ENCODE measurements around the gene EVA1C. TPM values are rescaled to one million over a fixed set of nuclear protein-coding genes. Genes with fewer than 3 reads are reported as not detected.
A peak's percentile ranks its signal among the peaks of the same experiment; 100 is the strongest.
"Not testable (repeated sequence)": the region's sequence is repeated elsewhere in the genome, so short reads cannot be mapped to it uniquely, and the experiment has no call there.

EVA1C gene
- polyA plus RNA-seq, 3 donors, result 7.7 to 59.7 (median 46.8) TPM

DNA sequence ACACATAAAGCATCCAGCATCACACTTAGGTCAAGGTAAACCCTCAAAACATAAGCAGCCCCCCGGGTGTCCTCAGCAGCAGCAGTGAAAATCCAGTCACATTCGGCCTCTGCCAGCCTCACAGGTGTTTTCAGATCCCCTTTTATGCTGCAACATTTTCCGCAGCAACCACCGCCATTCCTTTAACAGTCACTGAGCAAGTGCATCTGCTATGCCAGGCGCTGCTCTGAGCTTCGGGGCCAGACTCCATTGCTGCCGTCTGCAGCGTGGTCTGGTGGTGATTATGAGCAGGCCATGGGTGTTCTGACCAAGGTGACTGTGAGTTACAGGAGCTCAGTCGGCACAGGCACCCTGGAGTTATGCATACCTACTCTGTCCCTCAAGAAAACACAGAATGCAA is 24.2 kb upstream of the EVA1C start:
- WGBS, 3 donors, result 75 to 88% (median 84%) methylated on average over 9 of the region's 9 CpGs
- H3K27ac ChIP-seq (ENCODE audit: low read depth, low read length), result no peak overlapping the region

DNA sequence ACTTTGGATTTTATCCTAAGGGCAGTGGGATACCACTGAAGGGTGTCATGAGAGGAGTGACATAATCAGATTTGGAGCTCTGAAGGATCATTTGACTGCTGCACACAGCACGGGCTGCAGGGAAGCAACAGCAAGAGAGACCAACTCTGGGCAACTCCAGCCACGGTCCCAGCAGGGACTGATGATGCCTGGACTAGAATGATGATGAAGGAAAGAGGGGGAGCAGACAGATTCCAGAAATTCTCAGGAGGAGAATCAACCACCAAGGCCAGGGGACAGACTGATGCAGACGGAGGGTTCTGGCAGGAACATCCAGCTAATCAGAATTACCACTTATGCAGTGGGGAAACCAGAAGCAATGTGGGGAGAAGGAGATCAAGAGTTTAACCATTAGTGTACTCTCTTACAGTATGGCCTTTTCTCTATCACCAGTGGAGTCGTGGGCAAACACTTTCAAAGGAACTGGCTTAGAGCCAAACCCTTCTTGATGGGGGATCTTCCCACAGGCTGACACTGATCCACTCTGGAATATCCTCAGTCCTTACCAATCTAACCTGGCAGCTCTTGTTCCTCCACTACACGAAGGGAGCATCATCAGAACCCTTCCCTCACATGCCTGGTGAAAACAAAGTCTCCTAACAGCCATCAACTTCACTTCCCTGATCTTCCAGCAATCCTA is 23.0 kb upstream of the EVA1C start:
- H3K27ac ChIP-seq (ENCODE audit: low read depth, low read length), result no peak overlapping the region
- 63 to 74% (median 70%) methylated on average over 5 of the region's 5 CpGs for WGBS, 3 donors

DNA sequence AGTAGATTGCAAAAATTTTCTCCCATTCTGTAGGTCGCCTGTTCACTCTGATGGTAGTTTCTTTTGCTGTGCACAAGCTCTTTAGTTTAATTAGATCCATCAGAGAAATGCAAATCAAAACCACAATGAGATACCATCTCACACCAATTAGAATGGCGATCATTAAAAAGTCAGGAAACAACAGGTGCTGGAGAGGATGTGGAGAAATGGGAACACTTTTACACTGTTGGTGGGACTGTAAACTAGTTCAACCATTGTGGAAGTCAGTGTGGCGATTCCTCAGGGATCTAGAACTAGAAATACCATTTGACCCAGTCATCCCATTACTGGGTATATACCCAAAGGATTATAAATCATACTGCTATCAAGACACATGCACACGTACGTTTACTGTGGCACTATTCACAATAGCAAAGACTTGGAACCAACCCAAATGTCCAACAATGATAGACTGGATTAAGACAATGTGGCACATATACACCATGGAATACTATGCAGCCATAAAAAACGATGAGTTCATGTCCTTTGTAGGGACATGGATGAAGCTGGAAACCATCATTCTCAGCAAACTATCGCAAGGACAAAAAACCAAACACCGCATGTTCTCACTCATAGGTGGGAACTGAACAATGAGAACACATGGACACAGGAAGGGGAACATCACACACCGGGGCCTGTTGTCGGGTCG is 21.8 kb upstream of the EVA1C start:
- 88 to 89% (median 88%) methylated on average over 8 to 9 of the region's 11 CpGs for WGBS, 3 donors
- not testable (repeated sequence) for H3K27ac ChIP-seq (ENCODE audit: low read depth, low read length)

DNA sequence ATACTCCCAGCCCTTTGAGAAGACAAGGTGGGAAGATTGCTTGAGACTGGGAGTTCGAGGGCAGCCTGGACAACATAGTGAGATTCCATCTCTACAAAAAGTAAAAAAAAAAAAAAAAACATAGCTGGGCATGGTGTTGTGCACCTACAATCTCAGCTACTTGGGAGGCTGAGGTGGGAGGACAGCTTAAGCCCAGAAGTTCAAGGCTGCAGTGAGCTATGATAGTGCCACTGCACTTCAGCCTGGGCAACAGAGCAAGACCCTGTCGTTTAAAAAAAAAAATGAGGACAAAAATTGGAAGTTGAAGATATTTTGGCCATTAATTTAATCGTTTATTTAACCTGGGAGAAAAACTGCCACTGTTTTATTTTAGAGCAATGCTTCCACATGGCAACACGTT is 20.8 kb upstream of the EVA1C start:
- no peak overlapping the region for H3K27ac ChIP-seq (ENCODE audit: low read depth, low read length)
- 54 to 68% (median 63%) methylated on average over 4 of the region's 4 CpGs for WGBS, 3 donors

DNA sequence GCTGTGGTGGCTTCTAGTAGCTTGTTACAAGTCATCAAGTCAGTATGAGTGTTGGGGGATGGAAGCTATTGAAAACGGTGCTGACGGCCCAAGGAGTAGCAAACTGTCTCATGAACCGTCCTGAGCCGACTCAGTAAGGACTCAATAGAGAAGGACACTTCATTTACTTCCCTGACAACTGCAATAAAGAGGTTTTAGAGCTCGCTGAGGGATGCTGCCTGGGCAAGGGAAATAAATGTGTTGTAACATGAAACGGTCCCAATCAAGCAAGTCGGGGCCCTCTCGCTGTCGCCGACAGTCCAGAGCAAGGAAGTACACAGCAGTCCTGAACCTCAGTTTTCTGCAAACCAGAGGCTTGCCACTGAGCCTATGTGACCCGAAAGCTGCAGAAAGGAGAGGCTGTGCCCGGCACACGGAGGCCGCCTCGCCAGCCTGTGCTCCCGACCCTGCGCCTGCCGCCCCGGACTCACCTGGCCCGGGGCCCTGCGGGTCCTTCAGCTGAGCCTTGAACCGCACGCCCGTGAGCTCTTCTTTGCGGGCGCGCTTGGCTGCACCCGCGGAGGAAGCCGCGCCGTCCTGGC is 20.1 kb upstream of the EVA1C start:
- 0 to 1% (median 0%) methylated on average over 32 of the region's 32 CpGs for WGBS, 3 donors
- H3K27ac ChIP-seq (ENCODE audit: low read depth, low read length), result no peak overlapping the region

DNA sequence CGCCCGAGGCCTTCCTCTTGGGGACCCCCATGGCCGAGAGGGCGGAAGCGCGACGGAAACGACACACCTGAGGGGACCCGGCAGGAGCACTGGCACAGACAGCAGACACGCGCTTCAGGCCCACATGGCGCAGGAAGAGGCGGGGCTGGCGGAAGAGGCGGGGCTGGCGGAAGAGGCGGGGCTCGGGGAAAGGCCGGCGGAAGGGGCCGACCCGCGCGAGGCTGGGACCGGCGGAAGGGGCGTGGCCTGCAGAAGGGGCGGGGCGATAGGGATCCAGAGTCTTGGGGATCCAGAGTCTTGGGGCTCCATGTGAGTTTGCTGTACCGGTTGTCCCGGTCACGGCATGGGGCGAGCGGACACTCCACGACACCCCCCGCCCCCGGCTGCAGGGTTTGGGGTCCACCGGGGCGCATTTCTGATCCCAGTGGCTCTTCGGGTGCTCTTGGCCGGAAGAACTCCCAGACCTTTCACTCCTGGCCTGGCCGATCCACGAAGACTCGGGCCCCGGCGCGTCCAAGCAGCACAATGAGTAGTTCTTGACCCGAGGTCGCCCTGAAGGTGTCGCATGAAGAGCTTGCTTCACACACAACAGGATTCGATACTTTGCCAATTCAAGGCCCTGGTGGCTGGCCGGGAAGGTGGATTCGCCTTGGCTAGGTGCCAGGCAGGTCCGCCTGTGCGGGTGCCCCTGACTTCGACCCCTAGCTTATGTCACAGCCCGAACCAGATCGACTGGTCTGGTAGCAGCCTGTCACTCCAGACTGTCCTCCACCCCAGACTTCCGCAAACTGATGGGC is 19.4 kb upstream of the EVA1C start, which contains the start of gene URB1:
Gene URB1, minus strand, starts transcription at position 133 of the 797 bp plus-strand sequence. Its CDS starts 102 bp downstream, at position 31.
- H3K27ac ChIP-seq (ENCODE audit: low read depth, low read length), result peak within 1 kb of the TSS; percentile 29
- 2 to 7% (median 4%) methylated on average over 55 to 59 of the region's 59 CpGs for WGBS, 3 donors

DNA sequence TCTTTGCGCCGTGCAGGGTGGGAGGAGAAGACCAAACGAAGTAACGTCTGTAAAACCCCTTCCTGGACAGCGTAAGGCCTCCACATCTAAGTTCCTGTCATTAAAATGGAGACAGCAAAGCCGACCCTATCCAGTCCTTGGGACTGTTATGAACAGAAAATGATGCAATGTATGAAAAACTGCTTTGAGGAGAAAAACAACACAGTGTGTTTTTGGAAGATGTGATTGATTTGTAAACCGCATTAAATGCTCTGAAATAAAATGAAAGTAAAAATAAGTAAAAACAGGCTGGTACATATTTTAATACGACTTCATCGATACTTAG is 18.9 kb upstream of the EVA1C start:
- 30 to 53% (median 51%) methylated on average over 9 of the region's 9 CpGs for WGBS, 3 donors
- H3K27ac ChIP-seq (ENCODE audit: low read depth, low read length), result no peak overlapping the region

DNA sequence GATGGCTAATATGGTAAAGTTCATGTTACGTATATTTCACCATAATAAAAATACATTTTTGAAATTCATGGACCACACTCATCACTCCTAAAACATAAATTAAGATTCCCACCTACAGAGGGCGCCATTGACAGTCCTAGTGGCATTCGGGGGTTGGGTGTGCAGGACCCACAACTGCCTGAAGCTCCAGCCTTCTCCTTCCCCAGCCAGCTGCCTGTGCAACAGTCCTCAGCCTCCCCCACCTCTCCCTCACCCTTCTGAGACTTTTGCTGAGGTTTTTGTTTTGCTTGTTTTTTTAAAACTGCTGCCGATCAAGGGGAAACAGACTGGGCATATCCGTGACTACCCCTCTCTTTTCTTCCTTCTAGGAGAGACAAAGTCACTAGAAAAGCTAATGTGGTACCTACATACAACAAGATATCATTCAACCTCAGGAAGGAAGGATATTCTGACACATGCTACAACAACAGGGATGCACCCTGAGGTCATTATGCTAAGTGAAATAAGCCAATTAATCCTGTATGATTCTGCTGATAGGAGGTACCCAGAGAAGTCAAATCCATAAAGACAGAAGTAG is 9.2 kb upstream of the EVA1C start:
- WGBS, 3 donors, result 10 to 19% (median 11%) methylated on average over 5 of the region's 5 CpGs
- H3K27ac ChIP-seq (ENCODE audit: low read depth, low read length), result no peak overlapping the region

DNA sequence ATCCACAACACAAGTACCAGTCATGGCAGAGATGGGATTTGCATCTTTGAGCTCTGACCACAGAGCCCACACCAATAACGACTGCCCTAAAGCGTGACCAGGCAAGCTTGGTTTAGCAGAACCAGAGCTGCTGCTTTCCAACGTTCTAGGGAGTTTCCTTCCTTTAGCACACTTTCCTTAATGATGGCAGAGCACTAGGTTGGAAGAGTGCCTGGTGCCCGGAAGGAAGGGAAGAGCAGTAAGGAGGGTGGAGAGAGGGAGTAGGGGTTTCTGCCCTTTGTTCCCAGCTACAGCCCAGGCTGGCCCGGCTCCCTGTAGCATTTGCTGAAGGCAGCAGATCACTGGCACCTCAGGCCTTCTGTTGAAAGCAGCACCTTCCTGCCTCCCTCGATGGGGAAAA is 6.1 kb upstream of the EVA1C start:
- 49 to 50% (median 50%) methylated on average over 6 of the region's 6 CpGs for WGBS, 3 donors
- no peak overlapping the region for H3K27ac ChIP-seq (ENCODE audit: low read depth, low read length)

DNA sequence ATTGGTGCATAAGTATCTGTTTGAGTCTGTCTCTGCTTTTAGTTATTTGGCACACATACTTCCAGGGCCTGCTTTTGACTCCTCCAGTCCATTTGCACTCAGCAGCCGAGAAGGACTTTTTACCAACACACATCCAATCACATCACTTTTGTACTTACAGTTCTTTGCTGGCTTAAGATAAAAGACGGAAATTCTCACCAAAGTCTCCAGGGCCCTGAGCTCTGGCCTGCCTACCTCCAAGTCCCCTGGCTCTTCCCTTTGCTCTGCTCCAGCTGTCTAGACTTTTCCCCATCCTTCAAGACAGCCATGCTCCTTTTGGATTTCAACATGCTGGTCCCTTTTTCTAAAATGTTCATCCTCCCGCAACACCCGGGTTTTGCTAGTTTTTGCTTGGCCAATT is 2.2 kb upstream of the EVA1C start:
- H3K27ac ChIP-seq (ENCODE audit: low read depth, low read length), result no peak overlapping the region
- WGBS, 3 donors, result 59 to 84% (median 68%) methylated on average over 4 of the region's 4 CpGs

DNA sequence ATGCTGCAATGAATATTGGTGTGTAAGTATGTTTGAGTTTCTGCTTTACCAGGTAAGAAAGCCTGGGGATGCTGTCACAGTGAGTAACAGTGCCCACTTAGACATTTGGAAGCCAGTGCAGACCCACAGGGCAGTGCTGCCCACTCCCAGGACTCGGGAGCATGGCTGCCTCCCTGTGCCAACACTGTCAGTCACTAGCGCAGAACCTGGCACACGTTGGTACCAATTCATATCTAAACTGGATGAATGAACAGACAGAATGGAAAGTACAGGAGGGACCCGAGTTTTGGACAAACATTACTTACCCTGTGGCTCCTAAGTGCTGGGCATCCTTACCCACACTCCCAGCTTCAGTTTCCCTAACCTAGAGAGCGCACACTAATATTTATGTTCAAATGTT is 1.6 kb upstream of the EVA1C start:
- WGBS, 3 donors, result 38 to 74% (median 70%) methylated on average over 5 of the region's 5 CpGs
- H3K27ac ChIP-seq (ENCODE audit: low read depth, low read length), result peak overlapping the region; percentile 45

DNA sequence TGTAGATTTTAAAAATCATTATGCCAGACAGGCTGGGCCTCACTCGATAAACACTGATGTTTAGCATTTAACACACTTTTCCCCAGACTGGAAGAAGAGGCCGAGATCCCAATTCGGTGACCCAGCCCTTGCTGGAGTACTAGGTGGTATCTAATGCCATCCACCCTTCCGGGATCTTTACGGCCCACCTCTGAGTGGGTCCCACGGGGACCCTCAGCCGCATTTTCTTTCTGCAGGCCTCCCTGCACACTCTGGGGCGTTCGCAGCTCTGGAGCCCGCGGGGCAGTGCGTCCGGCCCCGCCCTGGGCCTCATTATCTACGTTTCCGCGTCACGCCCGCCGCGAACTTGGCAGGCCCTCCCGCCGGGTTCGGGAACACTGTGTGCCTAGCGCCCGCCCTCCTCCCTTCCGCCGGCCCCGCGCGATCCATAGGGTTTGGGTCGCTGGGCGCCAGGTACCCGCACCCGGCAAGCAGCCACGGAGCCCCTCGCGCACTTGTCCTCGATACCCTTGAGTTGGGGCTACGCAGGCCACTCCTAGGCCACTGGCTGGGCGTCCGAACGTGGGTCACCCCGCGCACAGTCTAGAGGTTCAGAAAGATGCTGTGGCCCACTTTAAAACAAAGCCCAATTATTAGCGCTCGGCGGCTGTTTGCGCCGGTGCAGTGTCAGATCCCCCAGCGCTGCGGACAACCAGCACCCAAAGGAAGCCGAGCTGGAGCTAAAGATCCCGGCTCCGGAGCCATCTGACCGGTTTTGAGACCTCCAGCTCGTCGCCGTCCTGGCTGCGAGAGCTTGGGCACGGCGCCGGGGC is 950 bp upstream of the EVA1C start:
- H3K27ac ChIP-seq (ENCODE audit: low read depth, low read length), result peak overlapping the region; percentile 96
- 1 to 2% (median 1%) methylated on average over 63 of the region's 63 CpGs for WGBS, 3 donors

DNA sequence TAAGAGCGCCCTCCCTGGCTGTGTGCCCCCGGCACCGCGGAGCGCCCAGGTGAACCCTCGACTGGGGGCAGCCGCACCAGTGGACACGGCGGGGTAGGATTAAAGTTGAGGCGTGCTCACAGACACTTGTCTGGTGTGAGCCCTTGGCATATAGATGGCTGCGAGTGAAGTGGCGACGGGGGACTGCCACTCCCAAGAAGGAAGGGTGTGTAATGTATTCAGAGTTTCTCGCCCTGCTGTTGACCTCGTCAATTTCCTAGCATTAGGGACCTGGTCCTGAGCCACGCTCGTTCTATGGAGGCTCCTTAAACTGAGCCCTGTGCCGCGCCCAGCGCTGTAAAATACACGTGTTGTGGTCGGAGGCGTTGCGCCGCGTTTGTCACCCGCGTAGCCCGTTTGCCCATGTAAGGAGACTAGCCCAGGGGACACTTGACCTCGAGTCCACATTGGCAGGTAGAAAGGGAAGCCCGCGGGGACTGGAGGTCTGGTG is 554 bp downstream of the EVA1C start:
- H3K27ac ChIP-seq (ENCODE audit: low read depth, low read length), result peak overlapping the region; percentile 96
- WGBS, 3 donors, result 13 to 25% (median 17%) methylated on average over 32 of the region's 32 CpGs

DNA sequence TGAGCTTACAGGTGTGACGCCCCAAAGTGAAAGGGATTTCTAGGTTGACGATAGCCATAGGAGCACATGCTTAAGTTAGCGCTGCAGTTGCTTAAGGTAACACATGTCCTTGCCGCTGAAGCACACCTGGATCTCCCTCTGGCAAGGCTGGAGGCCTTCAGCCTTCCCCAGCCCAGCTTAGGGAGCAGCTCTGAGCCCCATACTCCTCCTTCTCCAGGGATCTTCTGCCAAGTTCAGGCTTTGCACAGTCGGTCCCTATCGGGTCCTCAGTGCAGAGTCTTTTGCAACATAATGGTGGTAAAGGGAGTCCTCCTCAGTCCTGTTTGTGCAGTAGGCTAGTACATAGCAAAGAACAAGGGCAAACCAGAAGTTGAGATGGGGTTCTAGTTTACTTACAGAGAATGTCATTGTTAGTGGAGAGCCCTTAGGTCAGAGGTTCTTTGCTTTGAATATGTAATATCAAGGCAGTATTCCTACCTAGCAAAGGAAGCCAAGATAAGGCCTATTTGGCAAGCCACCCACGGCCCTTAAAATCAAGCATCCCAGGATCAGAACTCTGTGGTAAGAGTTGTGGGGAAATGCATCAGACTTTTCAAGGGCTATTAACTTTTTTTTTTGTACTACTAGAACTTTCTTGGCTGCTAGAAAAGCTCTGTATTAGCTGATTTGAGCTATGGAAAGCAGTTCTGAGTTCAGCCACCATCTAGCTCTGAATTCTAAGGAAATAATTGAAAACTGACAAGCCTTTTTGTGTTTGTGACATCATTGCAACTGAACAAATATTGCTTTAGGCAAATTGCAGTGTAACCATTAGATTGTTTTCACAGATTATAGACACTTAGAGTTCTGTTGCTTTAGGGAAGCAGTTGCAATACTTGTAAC is 1.4 kb downstream of the EVA1C start:
- 52 to 71% (median 54%) methylated on average over 7 of the region's 7 CpGs for WGBS, 3 donors
- H3K27ac ChIP-seq (ENCODE audit: low read depth, low read length), result peak overlapping the region; percentile 15

DNA sequence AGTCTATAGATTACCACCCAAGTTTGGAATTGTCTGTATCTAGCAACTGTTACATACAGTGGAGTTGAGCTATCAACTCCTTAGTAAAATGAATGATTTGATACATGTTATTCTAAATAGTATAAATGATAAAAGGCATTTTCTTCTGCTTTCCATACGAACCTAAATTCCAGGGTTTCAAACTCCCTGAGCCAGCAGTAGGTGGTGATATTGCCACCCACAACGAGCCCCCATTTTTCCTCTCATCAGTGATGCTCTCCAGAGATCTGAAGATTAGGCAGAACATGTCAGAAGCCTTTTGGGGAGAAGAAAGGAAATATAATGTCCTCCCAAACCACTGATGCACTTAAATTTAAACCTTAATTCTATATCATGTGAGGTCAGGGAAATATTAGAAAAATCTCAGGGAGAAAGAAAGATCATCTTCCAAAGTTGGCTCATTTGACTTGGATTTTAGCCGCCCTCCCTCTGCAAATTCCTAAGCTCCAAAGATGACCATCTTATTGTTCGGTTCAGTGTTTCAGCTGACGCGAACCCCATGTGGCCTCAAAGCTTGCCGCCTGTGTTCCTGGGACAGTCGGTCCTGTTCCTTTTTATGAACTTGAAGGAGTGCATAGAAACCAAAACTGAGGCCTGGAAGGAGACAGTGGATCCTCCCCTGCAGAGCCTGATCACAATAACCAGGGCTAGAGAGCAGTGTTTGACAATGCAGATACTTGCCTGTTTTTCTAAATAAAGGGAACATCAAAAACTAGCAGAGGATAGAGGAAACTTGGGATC is 2.3 kb downstream of the EVA1C start:
- WGBS, 3 donors, result 63 to 74% (median 63%) methylated on average over 8 of the region's 8 CpGs
- no peak overlapping the region for H3K27ac ChIP-seq (ENCODE audit: low read depth, low read length)
